BJ (cell line): ENCODE results near the gene KRTAP22-2. TPM values are rescaled to one million over a fixed set of nuclear protein-coding genes. Genes with fewer than 3 reads are reported as not detected.

Experiments used
- CTCF ChIA-PET: fragments of 350-600 bp; formaldehyde crosslinking; extraction: SDS; loops from one replicate; lab custom pipeline; 2021; ENCODE audit warnings: antibody characterized with exemption, inconsistent platforms; lab: Yijun Ruan, JAX
- POLR2A ChIA-PET: fragments of 300-600 bp; sonication (Branson Sonifier 250); formaldehyde crosslinking; extraction: SDS; loops from one replicate; lab custom pipeline; 2021; ENCODE audit warnings: antibody characterized with exemption; lab: Charles Lee
- DNase-seq: peaks from one replicate; pipeline ENCODE4 v3.0.0-alpha.2; 2011; ENCODE audit warnings: low read depth
- H3K27me3 ChIP-seq: 2 replicates; pipeline ENCODE4 v1.6.0; 2011; ENCODE audit warnings: low read length; ENCODE audit not compliant: control insufficient read depth, insufficient read depth
- H3K36me3 ChIP-seq: 2 replicates; pipeline ENCODE4 v1.5.1; 2011; ENCODE audit warnings: low read length; ENCODE audit not compliant: control insufficient read depth, insufficient read depth
- H3K4me3 ChIP-seq: 2 replicates; pipeline ENCODE4 v1.5.1; 2011; ENCODE audit warnings: low read depth, mild to moderate bottlenecking, control low read depth, low read length
- CTCF ChIP-seq: IDR thresholded peaks from 2 replicates; pipeline ENCODE4 v1.5.1; 2011; ENCODE audit warnings: low read depth, mild to moderate bottlenecking, control low read depth, inconsistent platforms, low read length, moderate library complexity; ENCODE audit not compliant: insufficient read depth
- polyA plus RNA-seq: library from polyadenylated mRNA; depleted of rRNA; stranded (reverse); fragments of >200 nt; gene quantifications from 2 replicates; pipeline ENCODE4 v1.2.3, GENCODE V29; 2011

The KRTAP22-2 gene
- polyA plus RNA-seq, 1 experiment = not detected

GRCh38 chr21:30598802-30599201 lies 8.6 kb upstream of the KRTAP22-2 start, which contains the start of gene KRTAP6-2:
Gene KRTAP6-2, minus strand, starts transcription at chr21:30598902. Its CDS starts 28 bp downstream, at chr21:30598874.
- ChIA-PET POLR2A (no interaction called here), CTCF (no interaction called here)
- H3K27me3 ChIP-seq = no peaks in the 10 kb centered on the region
- H3K36me3 ChIP-seq = no peaks in the 10 kb centered on the region
- no peak for DNase-seq
- H3K4me3 ChIP-seq = no peak within 1 kb of the TSS
- no peak for TF ChIP-seq CTCF

DNA sequence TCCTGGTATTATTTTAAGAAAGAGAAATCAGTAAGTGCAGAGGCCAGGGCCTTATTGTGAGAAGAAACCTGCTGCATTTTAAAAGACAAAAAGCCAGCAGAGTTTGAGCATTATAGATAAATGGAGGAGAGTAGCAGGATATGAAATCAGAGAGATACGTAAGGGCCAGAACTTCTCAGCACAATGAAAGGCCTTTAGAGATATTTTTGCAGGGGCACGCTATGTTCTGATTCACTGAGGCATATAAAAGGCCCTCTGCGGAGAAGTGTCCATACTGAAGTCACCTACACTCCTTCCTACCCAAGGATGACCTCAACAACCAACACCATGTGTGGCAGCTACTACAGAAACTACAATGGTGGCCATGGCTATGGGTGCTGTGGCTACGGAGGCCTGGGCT lies 1.9 kb upstream of the KRTAP22-2 start, which contains the start of gene KRTAP6-3:
Gene KRTAP6-3 (plus strand): TSS at position 301 of the 400 bp plus-strand sequence. CDS start 6 bp downstream, at position 307.
- Histone ChIP-seq H3K27me3 (no peaks in the 10 kb centered on the region), H3K4me3 (no peak within 1 kb of the TSS), H3K36me3 (no peaks in the 10 kb centered on the region)
- CTCF ChIA-PET = no interaction called here
- no peak for DNase-seq
- POLR2A ChIA-PET = no interaction called here
- TF ChIP-seq CTCF = no peak

DNA sequence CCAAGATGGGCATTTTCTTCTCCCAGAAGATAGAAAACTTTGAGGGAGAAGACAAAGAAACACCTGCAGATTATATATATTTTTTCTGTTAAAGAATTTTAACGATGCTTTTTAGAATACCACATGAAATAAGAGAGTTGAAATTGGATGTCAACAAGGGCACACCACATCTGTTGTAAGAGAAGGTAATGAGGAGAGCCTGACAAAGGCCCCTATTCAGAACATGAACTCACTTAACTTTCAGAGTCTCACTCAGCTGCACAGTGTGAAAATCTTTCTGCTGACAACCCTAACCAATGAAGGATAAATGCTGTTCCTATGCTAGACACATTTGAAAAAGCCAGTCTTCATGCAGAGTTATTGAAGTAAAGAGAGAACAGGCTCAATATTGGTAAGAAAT lies 7.3 kb downstream of the KRTAP22-2 start:
- Histone ChIP-seq H3K36me3 (no peaks in the 10 kb centered on the region), H3K27me3 (no peaks in the 10 kb centered on the region), H3K4me3 (no peak overlapping the region)
- TF ChIP-seq CTCF = no peak
- POLR2A ChIA-PET = no interaction called here
- no peak for DNase-seq
- CTCF ChIA-PET = no interaction called here

- CTCF ChIA-PET = no interaction called here
- no peak for TF ChIP-seq CTCF
- DNase-seq = no peak
- POLR2A ChIA-PET = no interaction called here
- H3K27me3 ChIP-seq = no peaks in the 10 kb centered on the region
- no peaks in the 10 kb centered on the region for H3K36me3 ChIP-seq
- no peak overlapping the region for H3K4me3 ChIP-seq
Measured at GRCh38 chr21:30580132-30580531, 10.1 kb downstream of the KRTAP22-2 start.

- Histone ChIP-seq H3K27me3 (no peaks in the 10 kb centered on the region), H3K36me3 (no peaks in the 10 kb centered on the region), H3K4me3 (no peak overlapping the region)
- POLR2A ChIA-PET = no interaction called here
- no peak for TF ChIP-seq CTCF
- CTCF ChIA-PET = no interaction called here
- DNase-seq = no peak
Measured at GRCh38 chr21:30579346-30579745, 10.9 kb downstream of the KRTAP22-2 start.
